Measurements from ENCODE around the gene NR2C2AP. TPM values are rescaled to one million over a fixed set of nuclear protein-coding genes. Genes with fewer than 3 reads are reported as not detected.

The NR2C2AP gene

DNA sequence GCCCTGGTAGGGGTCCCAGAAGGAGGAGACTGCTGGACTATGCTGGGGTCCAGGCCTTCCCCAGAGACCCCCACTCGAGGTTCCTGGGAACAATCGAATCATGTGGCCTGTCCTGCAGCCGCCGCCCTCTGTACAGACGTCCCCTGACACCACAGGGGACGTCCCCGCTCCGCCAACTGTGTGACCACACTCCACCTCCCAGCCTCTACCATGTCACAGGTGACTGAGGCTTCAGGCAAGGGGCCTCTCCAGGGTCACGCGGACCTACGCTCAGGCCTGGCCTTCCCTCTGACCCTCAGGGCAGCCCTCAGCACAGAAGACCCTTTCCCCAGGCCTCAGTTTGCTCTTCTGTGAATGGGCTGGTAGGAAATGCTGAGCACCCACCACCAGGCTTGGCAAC, 51.8 kb downstream of the NR2C2AP start:
- Histone ChIP-seq H3K9ac (ENCODE audit: low read depth, low read length, poor library complexity) (no peak overlapping the region), H3K27ac (replicated peaks; ENCODE audit: low read length) (no peak overlapping the region), H3K27me3 (ENCODE audit: control insufficient read depth in 3 of 3, insufficient read depth in 3 of 3, low read depth in 1 of 3, low read length in 3 of 3) (no peaks in the 10 kb centered on the region), H3K4me3 (ENCODE audit: low read length in 2 of 2) (no peak overlapping the region), H4K8ac (ENCODE audit: low read depth, low read length) (no peak overlapping the region), H3K14ac (ENCODE audit: low read length) (no peak overlapping the region), H3K36me3 (replicated peaks in 1 of 2; ENCODE audit: control insufficient read depth in 2 of 2, insufficient read depth in 2 of 2, low read length in 2 of 2) (peaks cover 0 to 8% of the 10 kb centered on the region in 2 donors), H2BK120ac (ENCODE audit: low read depth, low read length) (no peak overlapping the region), H3K23ac (ENCODE audit: low read depth, low read length, poor library complexity) (no peak overlapping the region), H2BK15ac (ENCODE audit: low read length) (no peak overlapping the region), H4K91ac (ENCODE audit: low read depth, low read length, poor library complexity) (no peak overlapping the region), H2BK12ac (ENCODE audit: low read length) (no peak overlapping the region), H3K4ac (ENCODE audit: low read length) (no peak overlapping the region), H3K4me2 (ENCODE audit: insufficient read depth, low read length, poor library complexity, severe bottlenecking) (no peak overlapping the region), H2AK5ac (ENCODE audit: low read depth, low read length) (no peak overlapping the region), H3K4me1 (ENCODE audit: control insufficient read depth in 2 of 2, insufficient read depth in 1 of 2, low read depth in 1 of 2, low read length in 2 of 2) (no peaks in the 10 kb centered on the region), H3K18ac (ENCODE audit: low read length) (no peak overlapping the region), H3K79me1 (ENCODE audit: low read depth, low read length) (no peaks in the 10 kb centered on the region), H3K9me3 (replicated peaks in 1 of 2; ENCODE audit: control insufficient read depth in 2 of 2, insufficient read depth in 1 of 2, low read depth in 1 of 2, low read length in 2 of 2) (peaks cover 0 to 3% of the 10 kb centered on the region in 2 donors), H2AFZ (ENCODE audit: low read length) (no peak overlapping the region), H2BK5ac (ENCODE audit: low read length) (no peak overlapping the region)
- DNase-seq (ENCODE audit: low spot score) = no peak
- WGBS, 2 donors (ENCODE audit: extremely low coverage in 2 of 2, insufficient read length in 2 of 2, insufficient replicate concordance in 1 of 2) = no CpG with 5 or more reads among the region's 11 CpGs

Small RNAs within 50 kb of the gene (small RNA-seq; reads per million reads assigned to genes)
- not detected for gene RNU6-1028P (ENCODE audit: insufficient read depth)

All from neuronal stem cell (in vitro differentiated cells).